OCI-LY1 (cell line): ENCODE data around the gene PYCR2.

Experiments used
- H2AFZ ChIP-seq: fragments of 200-600 bp; sonication (generic), shearing (Covaris generic); 2 replicates; pipeline ENCODE4 v1.6.0; 2014; ENCODE audit warnings: antibody characterized with exemption, mild to moderate bottlenecking, low read length
- H3F3A ChIP-seq: fragments of 200-600 bp; sonication (generic), shearing (Covaris generic); 2 replicates; pipeline ENCODE4 v1.6.0; 2014; ENCODE audit warnings: mild to moderate bottlenecking, antibody characterized with exemption, low read length, moderate library complexity; ENCODE audit not compliant: insufficient read depth
- H3K27ac ChIP-seq: fragments of 200-600 bp; sonication (generic); 2 replicates; pipeline ENCODE4 v1.5.1; 2014; ENCODE audit warnings: low read length, mixed run types, mild to moderate bottlenecking, low read depth; ENCODE audit not compliant: poor library complexity, severe bottlenecking
- H3K27me3 ChIP-seq: fragments of 200-600 bp; sonication (generic); 2 replicates; pipeline ENCODE4 v1.6.0; 2014; ENCODE audit warnings: antibody characterized with exemption, mild to moderate bottlenecking, low read length, moderate library complexity; ENCODE audit not compliant: insufficient read depth
- H3K36me3 ChIP-seq: fragments of 200-600 bp; sonication (generic); 2 replicates; pipeline ENCODE4 v1.6.1; 2014; ENCODE audit warnings: mild to moderate bottlenecking, antibody characterized with exemption, low read length, moderate library complexity, mixed read lengths; ENCODE audit not compliant: insufficient read depth
- H3K4me1 ChIP-seq: fragments of 200-600 bp; sonication (generic); 2 replicates; pipeline ENCODE4 v1.5.1; 2014; ENCODE audit warnings: mild to moderate bottlenecking, low read length, moderate library complexity; ENCODE audit not compliant: insufficient read depth, severe bottlenecking
- H3K4me2 ChIP-seq: fragments of 200-600 bp; sonication (generic), shearing (Covaris generic); 2 replicates; pipeline ENCODE4 v1.6.1; 2014; ENCODE audit warnings: low read length
- H3K4me3 ChIP-seq: fragments of 200-600 bp; sonication (generic); 2 replicates; pipeline ENCODE4 v1.5.1; 2014; ENCODE audit warnings: low read length, low read depth, mild to moderate bottlenecking, mixed read lengths; ENCODE audit not compliant: poor library complexity, severe bottlenecking
- H3K79me2 ChIP-seq: fragments of 200-600 bp; shearing (Covaris generic); 2 replicates; pipeline ENCODE4 v1.6.1; 2016; ENCODE audit warnings: mixed run types, low read length, mixed read lengths; ENCODE audit not compliant: insufficient read depth
- H3K9ac ChIP-seq: fragments of 200-600 bp; sonication (generic), shearing (Covaris generic); 2 replicates; pipeline ENCODE4 v1.6.1; 2014; ENCODE audit warnings: mild to moderate bottlenecking, low read length, mixed read lengths
- H3K9me2 ChIP-seq: fragments of 200-600 bp; sonication (generic), shearing (Covaris generic); 2 replicates; pipeline ENCODE4 v1.6.1; 2014; ENCODE audit warnings: low read depth, mild to moderate bottlenecking, low read length, mixed read lengths
- H3K9me3 ChIP-seq: fragments of 200-600 bp; shearing (Covaris generic); 2 replicates; pipeline ENCODE4 v1.6.1; 2014; ENCODE audit warnings: low read length, mixed read lengths
- H4K20me1 ChIP-seq: fragments of 200-600 bp; sonication (generic), shearing (Covaris generic); 2 replicates; pipeline ENCODE4 v1.6.0; 2016; ENCODE audit warnings: mild to moderate bottlenecking, low read length; ENCODE audit not compliant: insufficient read depth
- CTCF ChIP-seq: fragments of 200-600 bp; sonication (generic), shearing (Covaris generic); IDR thresholded peaks from 2 replicates; pipeline ENCODE4 v1.5.1; 2017; ENCODE audit warnings: mild to moderate bottlenecking, antibody characterized with exemption, low read length, moderate library complexity, mixed read lengths
- EZH2 ChIP-seq: fragments of 200-600 bp; sonication (generic), shearing (Covaris generic); IDR thresholded peaks from 2 replicates; pipeline ENCODE4 v1.8.0; 2017; ENCODE audit warnings: borderline replicate concordance, mixed run types, mild to moderate bottlenecking, antibody characterized with exemption, low read length, moderate library complexity, mixed read lengths

Gene PYCR2

DNA sequence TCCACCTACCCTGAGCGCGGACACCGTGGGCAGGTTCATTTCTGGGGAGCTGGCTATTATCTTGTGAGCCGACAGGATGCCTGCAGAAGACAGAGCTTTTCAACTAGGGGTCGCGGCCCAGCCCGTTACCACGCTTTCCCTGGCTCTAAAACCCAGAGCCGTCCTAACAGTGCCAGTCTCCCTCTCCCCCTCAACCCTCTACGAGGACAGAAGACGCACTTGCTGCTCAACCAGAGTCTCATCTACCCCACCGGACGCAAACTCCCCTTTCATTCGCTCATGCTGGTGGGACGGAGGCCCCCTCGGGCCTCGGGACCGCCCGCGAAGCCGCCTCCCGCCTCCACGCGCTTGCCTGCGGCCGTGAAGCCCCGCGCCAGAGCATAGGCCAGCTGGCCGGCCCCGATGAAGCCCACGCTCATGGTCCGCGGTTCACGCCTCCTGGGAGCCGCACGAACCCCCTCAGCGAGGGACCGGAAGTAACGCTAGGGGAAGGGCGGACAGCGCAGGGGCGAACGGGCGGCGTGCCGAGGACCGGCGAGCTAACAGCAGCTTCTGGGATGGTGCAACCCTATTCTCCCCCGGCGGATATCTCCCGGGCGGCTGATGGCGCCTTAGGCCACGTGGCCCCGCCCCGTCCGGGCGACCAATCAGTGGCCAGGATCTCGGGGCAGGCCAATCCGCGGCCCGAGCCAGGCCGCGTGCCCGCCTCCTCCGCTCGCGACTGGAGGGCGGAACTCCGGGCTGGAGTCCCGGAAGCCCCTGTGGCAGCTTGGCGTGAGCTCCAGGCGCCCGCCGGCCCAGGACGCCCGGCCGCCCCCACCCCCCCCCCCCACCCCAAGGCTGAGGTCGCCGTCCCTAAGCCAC, at the start of gene PYCR2:
Gene PYCR2, minus strand, starts transcription at position 559 of the 864 bp plus-strand sequence. Its CDS starts 140 bp downstream, at position 419.
- no peaks in the 10 kb centered on the region for H3K9me3 ChIP-seq
- H3K4me1 ChIP-seq = peaks cover 46% of the 10 kb centered on the region
- peak within 1 kb of the TSS; percentile 100 for H3K9ac ChIP-seq
- peak within 1 kb of the TSS; percentile 70 for H3K27ac ChIP-seq
- H3K27me3 ChIP-seq = no peaks in the 10 kb centered on the region
- peaks cover 32% of the 10 kb centered on the region for H3K36me3 ChIP-seq
- H3K79me2 ChIP-seq = peaks cover 7% of the 10 kb centered on the region; the same call in 1 of the 2 replicates
- TF ChIP-seq CTCF (no peak), EZH2 (no peak)
- H3K9me2 ChIP-seq = no peaks in the 10 kb centered on the region
- peak within 1 kb of the TSS; percentile 100 for H3K4me2 ChIP-seq
- no peaks in the 10 kb centered on the region for H3F3A ChIP-seq
- H3K4me3 ChIP-seq = peak within 1 kb of the TSS; percentile 99
- no peak within 1 kb of the TSS; the same call in 1 of the 2 replicates for H2AFZ ChIP-seq
- H4K20me1 ChIP-seq = no peaks in the 10 kb centered on the region

- no peak overlapping the region for H3K4me3 ChIP-seq
- H3K9me3 ChIP-seq = no peaks in the 10 kb centered on the region
- no peaks in the 10 kb centered on the region for H3F3A ChIP-seq
Observed at GRCh38 chr1:225973158-225973557, 49.1 kb upstream of the PYCR2 start.

More at GRCh38 chr1:225973158-225973557, 49.1 kb upstream of the PYCR2 start:
- no peak overlapping the region for H3K9ac ChIP-seq
- peaks cover 10% of the 10 kb centered on the region for H3K36me3 ChIP-seq
- no peaks in the 10 kb centered on the region for H3K9me2 ChIP-seq
- H3K27me3 ChIP-seq = no peaks in the 10 kb centered on the region
- no peak overlapping the region for H3K4me2 ChIP-seq
- no peak overlapping the region for H3K27ac ChIP-seq
- H2AFZ ChIP-seq = no peak overlapping the region
- H3K79me2 ChIP-seq = no peaks in the 10 kb centered on the region
- no peak for TF ChIP-seq CTCF
- no peak for TF ChIP-seq EZH2
- peaks cover 17% of the 10 kb centered on the region for H3K4me1 ChIP-seq
- H4K20me1 ChIP-seq = no peaks in the 10 kb centered on the region
